Stimulated activated CD8-positive, alpha-beta memory T cell treated with anti-CD3 and anti-CD28 coated beads, Interleukin-4, amount 100 ng/mL, for 4 hours (primary cell): ENCODE measurements around the gene DZIP3.
"Not testable (repeated sequence)": the region's sequence is repeated elsewhere in the genome, so short reads cannot be mapped to it uniquely, and the experiment has no call there.

Source experiments
- DNase-seq, 2 donors: peaks; one replicate each; pipeline ENCODE4 v3.0.0-alpha.2; 2020; ENCODE audit warnings: low read depth in 2 of 2, low spot score in 1 of 2

DZIP3 gene

DNA sequence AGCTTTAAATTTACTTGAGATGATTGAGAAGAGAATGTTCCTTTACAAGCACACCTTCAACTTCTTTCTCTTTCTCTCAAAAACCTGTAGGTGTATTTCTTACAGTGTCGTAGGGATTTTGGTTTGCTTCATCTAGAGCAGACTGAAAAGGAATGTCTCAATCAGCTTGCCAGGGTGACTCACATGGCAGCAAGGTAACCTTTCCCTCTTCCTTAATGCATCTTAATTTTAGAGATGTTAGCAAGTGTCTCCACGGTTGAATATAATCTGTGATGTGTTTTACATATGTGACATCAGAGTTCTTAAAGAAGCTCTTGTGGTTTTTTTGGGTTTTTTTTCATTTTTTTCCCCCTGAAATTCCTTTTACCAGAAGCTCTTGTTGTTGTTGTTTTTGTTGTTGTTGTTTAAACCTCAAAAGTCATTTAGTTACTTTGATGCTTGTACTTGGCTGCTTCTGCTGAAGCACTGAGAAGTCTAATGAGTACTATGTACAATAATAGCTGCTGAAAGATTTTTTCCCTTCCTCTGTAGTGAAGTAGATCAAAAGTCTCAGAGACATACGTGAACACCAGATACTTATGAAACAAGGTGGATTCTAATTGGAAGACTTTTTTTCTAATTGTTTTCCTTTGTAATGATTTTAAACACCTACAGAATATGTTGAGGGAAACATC lies 84.6 kb downstream of the DZIP3 start:
- no peak for DNase-seq

- no peak for DNase-seq
These were observed 88.3 kb downstream of the DZIP3 start for GRCh38 chr3:108677811-108678210.

- DNase-seq, result not testable (repeated sequence)
These were observed 102.8 kb downstream of the DZIP3 start for GRCh38 chr3:108692286-108692685.

- DNase-seq, result no peak
These were observed 108.9 kb downstream of the DZIP3 start for GRCh38 chr3:108698461-108698860.

- no peak for DNase-seq
These were observed 115.5 kb downstream of the DZIP3 start for GRCh38 chr3:108705045-108705444.

DNA sequence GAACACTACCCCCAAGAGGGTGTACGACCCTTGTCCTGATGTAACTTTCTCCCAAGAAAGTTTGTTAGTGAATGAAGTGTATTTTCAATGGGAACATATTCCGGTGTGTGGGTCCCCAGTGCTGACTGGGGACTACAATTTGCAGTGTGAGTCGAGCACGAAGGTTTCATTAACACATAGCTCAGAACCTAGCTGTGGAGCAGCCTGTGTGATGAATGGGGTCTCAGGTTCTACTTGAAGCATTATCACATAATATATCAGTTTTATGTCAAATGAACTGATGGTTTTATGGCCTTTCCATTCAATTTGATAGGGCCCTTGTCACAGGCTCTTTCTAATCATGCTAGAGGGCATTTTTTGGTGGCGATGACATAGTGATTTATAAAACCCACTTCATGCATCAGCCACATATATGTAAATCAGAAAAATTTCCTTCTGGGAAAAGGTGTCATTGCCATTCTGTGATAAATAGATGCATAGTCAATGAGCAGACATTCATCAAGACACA lies 123.5 kb downstream of the DZIP3 start:
- no peak for DNase-seq

DNA sequence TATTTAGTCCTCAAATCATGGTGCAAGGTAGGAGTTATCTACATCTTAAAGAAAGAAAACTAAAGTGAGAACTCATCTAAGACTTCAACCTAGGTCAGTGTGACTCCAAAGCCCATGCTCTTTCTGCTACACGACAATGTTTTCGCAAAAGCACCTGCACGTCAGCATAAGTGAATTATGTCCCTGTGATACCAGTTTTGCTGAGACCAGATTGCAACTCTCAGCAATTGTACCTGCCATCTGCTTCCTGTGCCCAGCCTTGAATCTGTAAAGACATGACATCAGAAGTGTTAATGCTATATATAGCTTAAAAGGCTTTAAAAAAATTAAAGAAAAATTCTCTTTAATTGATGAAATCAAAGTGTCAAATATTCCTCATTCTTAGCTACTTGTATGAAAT lies 124.3 kb downstream of the DZIP3 start:
- DNase-seq, result no peak

- DNase-seq, result no peak
These were observed 128.9 kb downstream of the DZIP3 start for GRCh38 chr3:108718454-108718853.

DNA sequence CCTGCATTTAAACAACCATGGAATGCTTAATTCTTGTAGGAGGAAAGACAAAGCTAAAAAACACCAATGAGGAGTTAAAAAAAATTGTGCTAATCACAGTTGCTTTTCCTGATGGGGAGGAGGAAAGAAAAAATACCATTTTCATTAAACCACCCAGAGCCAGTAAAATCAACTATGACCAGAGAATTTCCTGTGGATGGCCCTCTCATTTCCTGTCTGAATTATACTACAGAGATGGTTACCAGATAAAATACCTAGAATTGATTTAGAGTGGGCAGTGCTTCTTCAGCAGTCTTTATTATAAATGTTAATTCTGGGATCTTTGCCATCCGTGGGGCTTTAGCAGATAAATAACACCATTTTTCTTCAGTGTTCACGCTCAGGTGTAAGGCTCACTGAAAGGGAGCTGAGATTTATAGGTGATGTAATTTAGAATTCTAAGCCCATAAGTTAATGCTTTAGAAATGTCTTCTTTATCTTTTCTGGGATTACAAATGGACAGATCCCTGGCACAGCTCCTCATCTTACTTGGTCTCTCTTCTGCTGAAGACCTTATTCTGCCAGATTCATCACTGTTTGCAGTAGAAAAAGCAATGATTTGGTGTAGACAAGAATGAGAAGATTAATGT lies 129.8 kb downstream of the DZIP3 start:
- no peak for DNase-seq

- DNase-seq, result no peak
These were observed 133.2 kb downstream of the DZIP3 start for GRCh38 chr3:108722724-108723123.

- DNase-seq, result no peak
These were observed 134.6 kb downstream of the DZIP3 start for GRCh38 chr3:108724101-108724500.

GRCh38 chr3:108728105-108728504 lies 138.6 kb downstream of the DZIP3 start:
- no peak for DNase-seq

GRCh38 chr3:108728934-108729333 lies 139.4 kb downstream of the DZIP3 start:
- DNase-seq, result no peak

DNA sequence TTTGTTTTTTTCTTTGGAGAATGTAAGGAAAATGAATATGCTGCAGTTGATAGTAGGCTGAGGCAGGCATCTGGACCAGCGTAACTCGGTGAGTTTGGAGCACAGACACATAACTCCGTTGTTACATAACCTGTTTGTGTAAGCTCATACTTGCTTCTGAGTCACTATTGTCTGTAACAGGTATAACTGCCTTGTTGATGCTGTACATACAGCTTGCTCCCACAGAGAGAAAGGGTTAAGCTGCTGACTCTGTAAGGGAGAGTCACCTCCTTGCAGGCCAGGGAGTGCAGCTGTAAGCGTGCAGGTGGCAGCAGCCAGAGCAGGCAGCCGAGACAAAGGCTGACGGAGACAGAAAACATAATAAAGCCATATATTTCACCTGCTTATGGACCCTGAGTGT lies 147.3 kb downstream of the DZIP3 start:
- no peak for DNase-seq

DNA sequence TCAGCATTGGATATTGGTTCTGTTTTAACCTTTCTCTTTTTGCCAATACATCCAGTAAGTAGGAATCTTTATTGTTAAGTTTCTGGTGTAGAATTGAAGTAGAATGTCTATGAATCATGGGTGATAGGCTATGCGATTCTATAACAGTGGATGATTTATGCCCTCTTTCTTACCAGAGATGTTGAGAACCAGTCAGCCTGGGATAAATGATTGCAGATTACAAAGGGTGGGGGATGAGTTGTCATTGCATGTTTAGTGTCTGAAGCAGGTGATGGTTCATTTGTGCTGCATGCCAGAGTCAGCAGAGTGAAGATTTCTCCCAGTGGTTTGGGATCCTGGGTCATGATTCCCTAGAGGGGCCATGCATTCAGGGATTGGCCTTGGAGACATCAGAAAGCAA lies 153.4 kb downstream of the DZIP3 start:
- DNase-seq, result no peak
